ENCODE data around the gene COMMD2. TPM values are rescaled to one million over a fixed set of nuclear protein-coding genes. Genes with fewer than 3 reads are reported as not detected.

Gene COMMD2
- polyA plus RNA-seq, 1 experiment = 56.0 TPM

- H3K4me3 ChIP-seq (ENCODE audit: low read depth, low read length) = no peak overlapping the region
- no peaks in the 10 kb centered on the region for H3K9me3 ChIP-seq (ENCODE audit: control insufficient read depth, insufficient read depth, low read length)
- no peaks in the 10 kb centered on the region for H3K27me3 ChIP-seq (ENCODE audit: control insufficient read depth, insufficient read depth, low read length)
- no peak for TF ChIP-seq CTCF (IDR thresholded peaks at IDR 0.05; ENCODE audit: low read depth, low read length)
- CTCF ChIA-PET = interaction anchor here (1.2 to 1.8 kb wide), 2 partner anchors 183 to 219 kb away, joined by 3 to 7 read pairs; no protein-coding TSS in a partner anchor
- POLR2A ChIA-PET = no interaction called here
- no peak for DNase-seq (ENCODE audit: low read depth, low spot score)
- no peak overlapping the region for H3K27ac ChIP-seq (ENCODE audit: low read depth, low read length)
These were observed 38.3 kb downstream of the COMMD2 start for GRCh38 chr3:149713730-149714654.

- no peak overlapping the region for H3K27ac ChIP-seq (ENCODE audit: low read depth, low read length)
- CTCF ChIA-PET = interaction anchor here (3.1 kb wide), 1 partner anchor 10 kb away, joined by 24 read pairs; no protein-coding TSS in a partner anchor
- no peaks in the 10 kb centered on the region for H3K9me3 ChIP-seq (ENCODE audit: control insufficient read depth, insufficient read depth, low read length)
These were observed 45.4 kb downstream of the COMMD2 start for GRCh38 chr3:149706905-149707304.

GRCh38 chr3:149705416-149705815, 46.9 kb downstream of the COMMD2 start:
- DNase-seq (ENCODE audit: low read depth, low spot score) = no peak
- H3K27ac ChIP-seq (ENCODE audit: low read depth, low read length) = no peak overlapping the region
- ChIA-PET POLR2A (interaction anchor here (1.6 kb wide), 1 partner anchor 47 kb away, joined by 8 read pairs; the partner anchor contains the start of gene WWTR1), CTCF (interaction anchor here (0.6 to 3.1 kb wide), 8 partner anchors 12 to 193 kb away, joined by 3 to 24 read pairs (median 4); partner anchors contain the start of gene WWTR1)
- H3K9me3 ChIP-seq (ENCODE audit: control insufficient read depth, insufficient read depth, low read length) = no peaks in the 10 kb centered on the region
- no peak for TF ChIP-seq CTCF (IDR thresholded peaks at IDR 0.05; ENCODE audit: low read depth, low read length)
- H3K27me3 ChIP-seq (ENCODE audit: control insufficient read depth, insufficient read depth, low read length) = no peaks in the 10 kb centered on the region
- no peak overlapping the region for H3K4me3 ChIP-seq (ENCODE audit: low read depth, low read length)

More at GRCh38 chr3:149706905-149707304, 45.4 kb downstream of the COMMD2 start:
- POLR2A ChIA-PET = interaction anchor here (0.7 kb wide), 1 partner anchor 49 kb away, joined by 5 read pairs; the partner anchor contains the start of gene WWTR1
- TF ChIP-seq CTCF (IDR thresholded peaks at IDR 0.05; ENCODE audit: low read depth, low read length) = no peak
- Histone ChIP-seq H3K4me3 (ENCODE audit: low read depth, low read length) (no peak overlapping the region), H3K27me3 (ENCODE audit: control insufficient read depth, insufficient read depth, low read length) (no peaks in the 10 kb centered on the region)
- peak; percentile 36 for DNase-seq (ENCODE audit: low read depth, low spot score)

- TF ChIP-seq CTCF (IDR thresholded peaks at IDR 0.05; ENCODE audit: low read depth, low read length) = no peak
- ChIA-PET CTCF (interaction anchor here (1.1 to 1.3 kb wide), 3 partner anchors 14 to 173 kb away, joined by 3 to 5 read pairs (median 3); no protein-coding TSS in a partner anchor), POLR2A (interaction anchor here (1.2 to 1.4 kb wide), 2 partner anchors 46 to 149 kb away, joined by 3 to 4 read pairs; partner anchors contain the start of gene WWTR1)
- Histone ChIP-seq H3K4me3 (ENCODE audit: low read depth, low read length) (no peak overlapping the region), H3K9me3 (ENCODE audit: control insufficient read depth, insufficient read depth, low read length) (peaks cover 4% of the 10 kb centered on the region; the same call in 1 of the 2 replicates), H3K27me3 (ENCODE audit: control insufficient read depth, insufficient read depth, low read length) (no peaks in the 10 kb centered on the region), H3K27ac (ENCODE audit: low read depth, low read length) (peak overlapping the region; percentile 55)
- no peak for DNase-seq (ENCODE audit: low read depth, low spot score)
These were observed 48.8 kb downstream of the COMMD2 start for GRCh38 chr3:149703466-149703865.

Data from AG04450 (cell line).